Hepatocyte (in vitro differentiated cells): ENCODE results near the gene FLVCR2. TPM values are rescaled to one million over a fixed set of nuclear protein-coding genes. Genes with fewer than 3 reads are reported as not detected.

Experiments
- DNase-seq: peaks from one replicate; pipeline ENCODE4 v3.0.0-alpha.2; 2016; ENCODE audit warnings: low spot score
- H2AFZ ChIP-seq: fragments of 200-600 bp; sonication (generic); 2 replicates; pipeline ENCODE4 v1.6.0; 2016; ENCODE audit warnings: antibody characterized with exemption, mild to moderate bottlenecking
- H3K27ac ChIP-seq: fragments of 200-600 bp; sonication (generic); 2 replicates; pipeline ENCODE4 v1.5.1; 2016; ENCODE audit warnings: mild to moderate bottlenecking
- H3K27me3 ChIP-seq: fragments of 200-600 bp; sonication (generic); 2 replicates; pipeline ENCODE4 v1.6.1; 2016
- H3K36me3 ChIP-seq: fragments of 200-600 bp; sonication (generic); replicated peaks from 2 replicates; pipeline ENCODE4 v1.5.1; 2016; ENCODE audit warnings: low read depth; ENCODE audit not compliant: insufficient read depth
- H3K4me1 ChIP-seq: fragments of 200-600 bp; sonication (generic); 2 replicates; pipeline ENCODE4 v1.5.1; 2016; ENCODE audit warnings: mild to moderate bottlenecking, moderate library complexity; ENCODE audit not compliant: insufficient read depth
- H3K4me2 ChIP-seq: fragments of 200-600 bp; sonication (generic); 2 replicates; pipeline ENCODE4 v1.6.0; 2016
- H3K4me3 ChIP-seq: fragments of 200-600 bp; sonication (generic); 2 replicates; pipeline ENCODE4 v1.5.1; 2016; ENCODE audit warnings: mild to moderate bottlenecking
- H3K79me2 ChIP-seq: fragments of 200-600 bp; sonication (generic); 2 replicates; pipeline ENCODE4 v1.6.0; 2017; ENCODE audit warnings: mild to moderate bottlenecking
- H3K9me2 ChIP-seq: fragments of 200-600 bp; sonication (generic); replicated peaks from 2 replicates; pipeline ENCODE4 v1.6.0; 2017; ENCODE audit warnings: mild to moderate bottlenecking; ENCODE audit not compliant: insufficient read depth
- H3K9me3 ChIP-seq: fragments of 200-600 bp; sonication (generic); 2 replicates; pipeline ENCODE4 v1.5.1; 2016; ENCODE audit warnings: low read depth, mild to moderate bottlenecking
- H4K20me1 ChIP-seq: fragments of 200-600 bp; sonication (generic); 2 replicates; pipeline ENCODE4 v1.6.0; 2016; ENCODE audit warnings: mild to moderate bottlenecking; ENCODE audit not compliant: insufficient read depth, poor library complexity, severe bottlenecking
- EZH2 ChIP-seq: fragments of 200-600 bp; sonication (generic); IDR thresholded peaks from 2 replicates; pipeline ENCODE4 v1.6.1; 2016; ENCODE audit warnings: antibody characterized with exemption, mild to moderate bottlenecking, borderline replicate concordance
- EZH2phosphoT487 ChIP-seq: fragments of 200-600 bp; sonication (generic); IDR thresholded peaks from one replicate; pipeline ENCODE4 v1.6.1; 2018; ENCODE audit warnings: antibody characterized with exemption, mild to moderate bottlenecking, low read depth, moderate library complexity; ENCODE audit not compliant: unreplicated experiment, severe bottlenecking
- WGBS: methylation state at CpG from one replicate; pipeline ENCODE4 v1.1.6; 2016; ENCODE audit warnings: low lambda C conversion rate; ENCODE audit errors: missing lambda C conversion rate; 5-methylcytosine and 5-hydroxymethylcytosine counted together
- polyA plus RNA-seq: library from polyadenylated mRNA; unstranded; fragments of >200 nt; fragmentation: Nextera tagmentation; extraction: Ambion mirVana; gene quantifications from 2 replicates; pipeline ENCODE4 v1.2.1, GENCODE V29; 2016
- total RNA-seq: library from RNA; depleted of rRNA; stranded (reverse); fragments of >200 nt; gene quantifications from 2 replicates; pipeline ENCODE4 v1.2.3, GENCODE V29; 2014
- TF ChIP-seq, protein P1 (sequence below): fragments of 200-600 bp; sonication (generic); IDR thresholded peaks from 2 replicates; pipeline ENCODE4 v1.5.1; 2016; ENCODE audit warnings: antibody characterized with exemption, mild to moderate bottlenecking; ENCODE audit not compliant: poor library complexity

Gene FLVCR2
- total and polyA plus RNA-seq, 2 experiments from 2014 or later, result 9.5 to 10.1 TPM

GRCh38 chr14:75565056-75565455 lies 13.4 kb upstream of the FLVCR2 start:
- Histone ChIP-seq H3K36me3 (no peaks in the 10 kb centered on the region), H3K4me3 (no peak overlapping the region), H3K27ac (no peak overlapping the region), H4K20me1 (no peaks in the 10 kb centered on the region), H3K9me3 (no peaks in the 10 kb centered on the region), H3K9me2 (no peaks in the 10 kb centered on the region), H2AFZ (no peak overlapping the region), H3K27me3 (no peaks in the 10 kb centered on the region), H3K4me2 (no peak overlapping the region), H3K4me1 (no peaks in the 10 kb centered on the region), H3K79me2 (no peaks in the 10 kb centered on the region)
- 94% methylated on average over 5 of the region's 5 CpGs for WGBS
- TF ChIP-seq EZH2, result no peak
- no peak for TF ChIP-seq EZH2phosphoT487
- TF ChIP-seq, protein P1, sequence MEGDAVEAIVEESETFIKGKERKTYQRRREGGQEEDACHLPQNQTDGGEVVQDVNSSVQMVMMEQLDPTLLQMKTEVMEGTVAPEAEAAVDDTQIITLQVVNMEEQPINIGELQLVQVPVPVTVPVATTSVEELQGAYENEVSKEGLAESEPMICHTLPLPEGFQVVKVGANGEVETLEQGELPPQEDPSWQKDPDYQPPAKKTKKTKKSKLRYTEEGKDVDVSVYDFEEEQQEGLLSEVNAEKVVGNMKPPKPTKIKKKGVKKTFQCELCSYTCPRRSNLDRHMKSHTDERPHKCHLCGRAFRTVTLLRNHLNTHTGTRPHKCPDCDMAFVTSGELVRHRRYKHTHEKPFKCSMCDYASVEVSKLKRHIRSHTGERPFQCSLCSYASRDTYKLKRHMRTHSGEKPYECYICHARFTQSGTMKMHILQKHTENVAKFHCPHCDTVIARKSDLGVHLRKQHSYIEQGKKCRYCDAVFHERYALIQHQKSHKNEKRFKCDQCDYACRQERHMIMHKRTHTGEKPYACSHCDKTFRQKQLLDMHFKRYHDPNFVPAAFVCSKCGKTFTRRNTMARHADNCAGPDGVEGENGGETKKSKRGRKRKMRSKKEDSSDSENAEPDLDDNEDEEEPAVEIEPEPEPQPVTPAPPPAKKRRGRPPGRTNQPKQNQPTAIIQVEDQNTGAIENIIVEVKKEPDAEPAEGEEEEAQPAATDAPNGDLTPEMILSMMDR, result no peak
- no peak for DNase-seq

DNA sequence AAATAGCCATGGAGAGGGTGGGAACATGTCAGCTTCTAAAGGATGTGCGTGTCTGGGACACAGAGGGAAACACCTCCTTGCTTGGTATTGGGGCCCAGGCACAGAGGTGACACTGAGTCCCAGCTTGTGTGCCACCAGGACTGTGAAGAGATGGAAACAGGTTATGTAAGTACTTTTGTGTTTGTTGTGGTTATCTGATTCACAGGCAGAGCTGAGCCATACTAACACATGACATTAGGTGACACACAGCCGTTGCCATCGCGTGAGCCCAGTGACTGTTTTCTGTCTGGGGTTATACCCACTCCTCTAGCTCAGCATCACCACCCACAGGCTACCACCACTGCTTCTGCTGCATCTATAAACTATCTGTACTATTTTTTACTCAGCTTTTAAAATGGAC lies 12.1 kb upstream of the FLVCR2 start:
- Histone ChIP-seq H3K9me3 (no peaks in the 10 kb centered on the region), H3K9me2 (no peaks in the 10 kb centered on the region), H3K4me1 (no peaks in the 10 kb centered on the region), H4K20me1 (no peaks in the 10 kb centered on the region), H3K36me3 (no peaks in the 10 kb centered on the region), H3K4me3 (no peak overlapping the region), H2AFZ (no peak overlapping the region), H3K27ac (no peak overlapping the region), H3K27me3 (no peaks in the 10 kb centered on the region), H3K4me2 (no peak overlapping the region), H3K79me2 (no peaks in the 10 kb centered on the region)
- 71% methylated on average over 4 of the region's 4 CpGs for WGBS
- peak; percentile 20 for DNase-seq
- TF ChIP-seq EZH2, result no peak
- TF ChIP-seq, protein P1, result no peak

GRCh38 chr14:75566752-75567151 lies 11.7 kb upstream of the FLVCR2 start:
- Histone ChIP-seq H3K4me2 (no peak overlapping the region), H4K20me1 (no peaks in the 10 kb centered on the region), H3K36me3 (no peaks in the 10 kb centered on the region), H3K4me1 (no peaks in the 10 kb centered on the region), H3K4me3 (no peak overlapping the region), H2AFZ (no peak overlapping the region), H3K27me3 (no peaks in the 10 kb centered on the region), H3K9me3 (no peaks in the 10 kb centered on the region), H3K79me2 (no peaks in the 10 kb centered on the region), H3K9me2 (no peaks in the 10 kb centered on the region), H3K27ac (no peak overlapping the region)
- TF ChIP-seq, protein P1, result no peak
- TF ChIP-seq EZH2phosphoT487 (no peak), EZH2 (no peak)
- no peak for DNase-seq
- WGBS, result 91% methylated on average over 8 of the region's 8 CpGs

DNA sequence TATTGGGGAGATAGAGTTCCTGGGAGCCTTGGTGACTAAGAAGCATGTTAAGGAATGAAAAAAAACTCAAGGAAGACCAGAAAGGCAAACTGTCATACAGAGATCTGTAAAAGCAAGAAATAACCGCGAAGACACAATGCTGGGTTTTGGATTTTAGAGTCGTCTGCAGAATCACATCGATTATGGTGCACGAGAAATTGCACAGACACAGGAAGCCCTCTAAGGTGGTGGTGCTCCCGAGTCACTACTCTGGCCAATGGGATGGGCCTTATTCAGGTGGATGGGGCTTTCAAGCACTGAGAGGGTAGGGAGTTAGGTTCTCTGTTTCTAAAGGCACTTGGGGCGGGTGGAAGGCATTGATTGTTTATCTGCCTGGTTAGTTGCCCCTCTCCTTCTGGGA lies 10.3 kb upstream of the FLVCR2 start:
- H3K36me3 ChIP-seq, result no peaks in the 10 kb centered on the region
- H2AFZ ChIP-seq, result no peak overlapping the region
- no peaks in the 10 kb centered on the region for H3K4me1 ChIP-seq
- no peaks in the 10 kb centered on the region for H3K9me2 ChIP-seq
- WGBS, result 89% methylated on average over 7 of the region's 7 CpGs
- no peak for DNase-seq
- no peak overlapping the region for H3K4me3 ChIP-seq
- H3K27me3 ChIP-seq, result no peaks in the 10 kb centered on the region
- no peak overlapping the region for H3K4me2 ChIP-seq
- H3K9me3 ChIP-seq, result no peaks in the 10 kb centered on the region
- TF ChIP-seq EZH2phosphoT487 (no peak), EZH2 (no peak)
- TF ChIP-seq, protein P1, result no peak
- H4K20me1 ChIP-seq, result no peaks in the 10 kb centered on the region
- no peaks in the 10 kb centered on the region for H3K79me2 ChIP-seq
- no peak overlapping the region for H3K27ac ChIP-seq
